ENCODE measurements around the gene NR2F1-AS1. TPM values are rescaled to one million over a fixed set of nuclear protein-coding genes. Genes with fewer than 3 reads are reported as not detected.

The NR2F1-AS1 gene
- total RNA-seq, 1 donor from 2014 or later = 5.2 TPM

- H3K4me3 ChIP-seq (ENCODE audit: low read length in 3 of 3) = no peak overlapping the region
- H3K9ac ChIP-seq (ENCODE audit: low read depth in 1 of 3, low read length in 3 of 3) = no peak overlapping the region
- no peaks in the 10 kb centered on the region for H3K27me3 ChIP-seq (ENCODE audit: control insufficient read depth in 3 of 3, insufficient read depth in 3 of 3, low read length in 3 of 3)
- H3K9me3 ChIP-seq (ENCODE audit: control insufficient read depth in 3 of 3, low read length in 3 of 3) = no peaks in the 10 kb centered on the region
- H3K36me3 ChIP-seq (ENCODE audit: control insufficient read depth in 3 of 3, insufficient read depth in 3 of 3, low read length in 3 of 3) = no peaks in the 10 kb centered on the region
- H3K27ac ChIP-seq (ENCODE audit: low read depth, low read length) = no peak overlapping the region
- no peaks in the 10 kb centered on the region for H3K4me1 ChIP-seq (ENCODE audit: control insufficient read depth in 3 of 3, insufficient read depth in 3 of 3, low read length in 3 of 3)
Observed at GRCh38 chr5:93415819-93416218, 165.2 kb downstream of the NR2F1-AS1 start.

GRCh38 chr5:93411716-93412115, 169.3 kb downstream of the NR2F1-AS1 start:
- no peak overlapping the region for H3K9ac ChIP-seq (ENCODE audit: low read depth in 1 of 3, low read length in 3 of 3)
- H3K27ac ChIP-seq (ENCODE audit: low read depth, low read length) = no peak overlapping the region
- no peak overlapping the region for H3K4me3 ChIP-seq (ENCODE audit: low read length in 3 of 3)
- no peaks in the 10 kb centered on the region for H3K27me3 ChIP-seq (ENCODE audit: control insufficient read depth in 3 of 3, insufficient read depth in 3 of 3, low read length in 3 of 3)
- H3K36me3 ChIP-seq (ENCODE audit: control insufficient read depth in 3 of 3, insufficient read depth in 3 of 3, low read length in 3 of 3) = no peaks in the 10 kb centered on the region
- no peaks in the 10 kb centered on the region for H3K9me3 ChIP-seq (ENCODE audit: control insufficient read depth in 3 of 3, low read length in 3 of 3)
- H3K4me1 ChIP-seq (ENCODE audit: control insufficient read depth in 3 of 3, insufficient read depth in 3 of 3, low read length in 3 of 3) = no peaks in the 10 kb centered on the region

- H3K9ac ChIP-seq (ENCODE audit: low read depth in 1 of 3, low read length in 3 of 3) = no peak overlapping the region
- H3K27me3 ChIP-seq (ENCODE audit: control insufficient read depth in 3 of 3, insufficient read depth in 3 of 3, low read length in 3 of 3) = no peaks in the 10 kb centered on the region
- H3K4me3 ChIP-seq (ENCODE audit: low read length in 3 of 3) = no peak overlapping the region
- H3K27ac ChIP-seq (ENCODE audit: low read depth, low read length) = no peak overlapping the region
- no peaks in the 10 kb centered on the region for H3K9me3 ChIP-seq (ENCODE audit: control insufficient read depth in 3 of 3, low read length in 3 of 3)
- no peaks in the 10 kb centered on the region for H3K4me1 ChIP-seq (ENCODE audit: control insufficient read depth in 3 of 3, insufficient read depth in 3 of 3, low read length in 3 of 3)
- H3K36me3 ChIP-seq (ENCODE audit: control insufficient read depth in 3 of 3, insufficient read depth in 3 of 3, low read length in 3 of 3) = no peaks in the 10 kb centered on the region
Observed at GRCh38 chr5:93409691-93410090, 171.3 kb downstream of the NR2F1-AS1 start.

- H3K27ac ChIP-seq (ENCODE audit: low read depth, low read length) = no peak overlapping the region
- H3K9ac ChIP-seq (ENCODE audit: low read depth in 1 of 3, low read length in 3 of 3) = no peak overlapping the region
- H3K4me3 ChIP-seq (ENCODE audit: low read length in 3 of 3) = no peak overlapping the region
- no peaks in the 10 kb centered on the region for H3K36me3 ChIP-seq (ENCODE audit: control insufficient read depth in 3 of 3, insufficient read depth in 3 of 3, low read length in 3 of 3)
- no peaks in the 10 kb centered on the region for H3K27me3 ChIP-seq (ENCODE audit: control insufficient read depth in 3 of 3, insufficient read depth in 3 of 3, low read length in 3 of 3)
- no peaks in the 10 kb centered on the region for H3K9me3 ChIP-seq (ENCODE audit: control insufficient read depth in 3 of 3, low read length in 3 of 3)
- H3K4me1 ChIP-seq (ENCODE audit: control insufficient read depth in 3 of 3, insufficient read depth in 3 of 3, low read length in 3 of 3) = no peaks in the 10 kb centered on the region
Observed at GRCh38 chr5:93407454-93407853, 173.6 kb downstream of the NR2F1-AS1 start.

- Histone ChIP-seq H3K36me3 (ENCODE audit: control insufficient read depth in 3 of 3, insufficient read depth in 3 of 3, low read length in 3 of 3) (no peaks in the 10 kb centered on the region), H3K4me1 (ENCODE audit: control insufficient read depth in 3 of 3, insufficient read depth in 3 of 3, low read length in 3 of 3) (no peaks in the 10 kb centered on the region), H3K27ac (ENCODE audit: low read depth, low read length) (no peak overlapping the region), H3K4me3 (ENCODE audit: low read length in 3 of 3) (no peak overlapping the region), H3K9ac (ENCODE audit: low read depth in 1 of 3, low read length in 3 of 3) (no peak overlapping the region), H3K27me3 (ENCODE audit: control insufficient read depth in 3 of 3, insufficient read depth in 3 of 3, low read length in 3 of 3) (no peaks in the 10 kb centered on the region), H3K9me3 (ENCODE audit: control insufficient read depth in 3 of 3, low read length in 3 of 3) (no peaks in the 10 kb centered on the region)
Observed at GRCh38 chr5:93406971-93407401, 174.0 kb downstream of the NR2F1-AS1 start.

- H3K9me3 ChIP-seq (ENCODE audit: control insufficient read depth in 3 of 3, low read length in 3 of 3) = no peaks in the 10 kb centered on the region
- H3K4me1 ChIP-seq (ENCODE audit: control insufficient read depth in 3 of 3, insufficient read depth in 3 of 3, low read length in 3 of 3) = no peaks in the 10 kb centered on the region
- H3K36me3 ChIP-seq (ENCODE audit: control insufficient read depth in 3 of 3, insufficient read depth in 3 of 3, low read length in 3 of 3) = no peaks in the 10 kb centered on the region
- no peaks in the 10 kb centered on the region for H3K27me3 ChIP-seq (ENCODE audit: control insufficient read depth in 3 of 3, insufficient read depth in 3 of 3, low read length in 3 of 3)
- H3K27ac ChIP-seq (ENCODE audit: low read depth, low read length) = no peak overlapping the region
- H3K9ac ChIP-seq (ENCODE audit: low read depth in 1 of 3, low read length in 3 of 3) = no peak overlapping the region
- no peak overlapping the region for H3K4me3 ChIP-seq (ENCODE audit: low read length in 3 of 3)
Observed at GRCh38 chr5:93404246-93404645, 176.8 kb downstream of the NR2F1-AS1 start.

- Histone ChIP-seq H3K36me3 (ENCODE audit: control insufficient read depth in 3 of 3, insufficient read depth in 3 of 3, low read length in 3 of 3) (no peaks in the 10 kb centered on the region), H3K27me3 (ENCODE audit: control insufficient read depth in 3 of 3, insufficient read depth in 3 of 3, low read length in 3 of 3) (no peaks in the 10 kb centered on the region), H3K27ac (ENCODE audit: low read depth, low read length) (no peak overlapping the region), H3K4me1 (ENCODE audit: control insufficient read depth in 3 of 3, insufficient read depth in 3 of 3, low read length in 3 of 3) (no peaks in the 10 kb centered on the region), H3K4me3 (ENCODE audit: low read length in 3 of 3) (no peak overlapping the region), H3K9me3 (ENCODE audit: control insufficient read depth in 3 of 3, low read length in 3 of 3) (no peaks in the 10 kb centered on the region), H3K9ac (ENCODE audit: low read depth in 1 of 3, low read length in 3 of 3) (no peak overlapping the region)
Observed at GRCh38 chr5:93403141-93403928, 177.7 kb downstream of the NR2F1-AS1 start.

GRCh38 chr5:93402451-93402850, 178.6 kb downstream of the NR2F1-AS1 start:
- Histone ChIP-seq H3K36me3 (ENCODE audit: control insufficient read depth in 3 of 3, insufficient read depth in 3 of 3, low read length in 3 of 3) (no peaks in the 10 kb centered on the region), H3K27ac (ENCODE audit: low read depth, low read length) (no peak overlapping the region), H3K4me1 (ENCODE audit: control insufficient read depth in 3 of 3, insufficient read depth in 3 of 3, low read length in 3 of 3) (no peaks in the 10 kb centered on the region), H3K9ac (ENCODE audit: low read depth in 1 of 3, low read length in 3 of 3) (no peak overlapping the region), H3K27me3 (ENCODE audit: control insufficient read depth in 3 of 3, insufficient read depth in 3 of 3, low read length in 3 of 3) (no peaks in the 10 kb centered on the region), H3K9me3 (ENCODE audit: control insufficient read depth in 3 of 3, low read length in 3 of 3) (no peaks in the 10 kb centered on the region), H3K4me3 (ENCODE audit: low read length in 3 of 3) (no peak overlapping the region)

GRCh38 chr5:93401634-93402213, 179.3 kb downstream of the NR2F1-AS1 start:
- no peaks in the 10 kb centered on the region for H3K36me3 ChIP-seq (ENCODE audit: control insufficient read depth in 3 of 3, insufficient read depth in 3 of 3, low read length in 3 of 3)
- H3K4me1 ChIP-seq (ENCODE audit: control insufficient read depth in 3 of 3, insufficient read depth in 3 of 3, low read length in 3 of 3) = no peaks in the 10 kb centered on the region
- no peak overlapping the region for H3K4me3 ChIP-seq (ENCODE audit: low read length in 3 of 3)
- H3K27me3 ChIP-seq (ENCODE audit: control insufficient read depth in 3 of 3, insufficient read depth in 3 of 3, low read length in 3 of 3) = no peaks in the 10 kb centered on the region
- no peak overlapping the region for H3K27ac ChIP-seq (ENCODE audit: low read depth, low read length)
- H3K9me3 ChIP-seq (ENCODE audit: control insufficient read depth in 3 of 3, low read length in 3 of 3) = no peaks in the 10 kb centered on the region
- H3K9ac ChIP-seq (ENCODE audit: low read depth in 1 of 3, low read length in 3 of 3) = no peak overlapping the region

GRCh38 chr5:93399675-93400074, 181.3 kb downstream of the NR2F1-AS1 start:
- Histone ChIP-seq H3K9ac (ENCODE audit: low read depth in 1 of 3, low read length in 3 of 3) (no peak overlapping the region), H3K4me3 (ENCODE audit: low read length in 3 of 3) (no peak overlapping the region), H3K27ac (ENCODE audit: low read depth, low read length) (no peak overlapping the region), H3K27me3 (ENCODE audit: control insufficient read depth in 3 of 3, insufficient read depth in 3 of 3, low read length in 3 of 3) (no peaks in the 10 kb centered on the region), H3K4me1 (ENCODE audit: control insufficient read depth in 3 of 3, insufficient read depth in 3 of 3, low read length in 3 of 3) (no peaks in the 10 kb centered on the region), H3K36me3 (ENCODE audit: control insufficient read depth in 3 of 3, insufficient read depth in 3 of 3, low read length in 3 of 3) (no peaks in the 10 kb centered on the region), H3K9me3 (ENCODE audit: control insufficient read depth in 3 of 3, low read length in 3 of 3) (no peaks in the 10 kb centered on the region)

Measured in skeletal muscle tissue (tissue), 4 donors.